Left hindlimb (tissue), 1 donor: ENCODE data around the gene DCST1.
A peak's percentile ranks its signal among the peaks of the same experiment; 100 is the strongest.

Experiments
- DNase-seq: peaks from one replicate; pipeline ENCODE4 v3.0.0-alpha.2; 2018

Gene DCST1

GRCh38 chr1:155092641-155093040 lies 59.0 kb downstream of the DCST1 start:
- DNase-seq = no peak

GRCh38 chr1:155093911-155094621 lies 60.4 kb downstream of the DCST1 start:
- peak; percentile 81 for DNase-seq

- no peak for DNase-seq
Measured at GRCh38 chr1:155094622-155094948, 61.0 kb downstream of the DCST1 start.

GRCh38 chr1:155099331-155099730 lies 65.7 kb downstream of the DCST1 start:
- DNase-seq = no peak
